D341Med (cell line): ENCODE measurements around the gene PDLIM1.

Experiments
- DNase-seq: peaks from one replicate; pipeline ENCODE4 v3.0.0; 2012; ENCODE audit warnings: low spot score

The PDLIM1 gene, protein sequence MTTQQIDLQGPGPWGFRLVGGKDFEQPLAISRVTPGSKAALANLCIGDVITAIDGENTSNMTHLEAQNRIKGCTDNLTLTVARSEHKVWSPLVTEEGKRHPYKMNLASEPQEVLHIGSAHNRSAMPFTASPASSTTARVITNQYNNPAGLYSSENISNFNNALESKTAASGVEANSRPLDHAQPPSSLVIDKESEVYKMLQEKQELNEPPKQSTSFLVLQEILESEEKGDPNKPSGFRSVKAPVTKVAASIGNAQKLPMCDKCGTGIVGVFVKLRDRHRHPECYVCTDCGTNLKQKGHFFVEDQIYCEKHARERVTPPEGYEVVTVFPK

GRCh38 chr10:95290461-95291364, at the start of gene PDLIM1:
Gene PDLIM1, minus strand, starts transcription at chr10:95291003. Its CDS starts 88 bp downstream, at chr10:95290915.
- peak; percentile 86 for DNase-seq

GRCh38 chr10:95339863-95340262, 49.1 kb upstream of the PDLIM1 start:
- no peak for DNase-seq

DNA sequence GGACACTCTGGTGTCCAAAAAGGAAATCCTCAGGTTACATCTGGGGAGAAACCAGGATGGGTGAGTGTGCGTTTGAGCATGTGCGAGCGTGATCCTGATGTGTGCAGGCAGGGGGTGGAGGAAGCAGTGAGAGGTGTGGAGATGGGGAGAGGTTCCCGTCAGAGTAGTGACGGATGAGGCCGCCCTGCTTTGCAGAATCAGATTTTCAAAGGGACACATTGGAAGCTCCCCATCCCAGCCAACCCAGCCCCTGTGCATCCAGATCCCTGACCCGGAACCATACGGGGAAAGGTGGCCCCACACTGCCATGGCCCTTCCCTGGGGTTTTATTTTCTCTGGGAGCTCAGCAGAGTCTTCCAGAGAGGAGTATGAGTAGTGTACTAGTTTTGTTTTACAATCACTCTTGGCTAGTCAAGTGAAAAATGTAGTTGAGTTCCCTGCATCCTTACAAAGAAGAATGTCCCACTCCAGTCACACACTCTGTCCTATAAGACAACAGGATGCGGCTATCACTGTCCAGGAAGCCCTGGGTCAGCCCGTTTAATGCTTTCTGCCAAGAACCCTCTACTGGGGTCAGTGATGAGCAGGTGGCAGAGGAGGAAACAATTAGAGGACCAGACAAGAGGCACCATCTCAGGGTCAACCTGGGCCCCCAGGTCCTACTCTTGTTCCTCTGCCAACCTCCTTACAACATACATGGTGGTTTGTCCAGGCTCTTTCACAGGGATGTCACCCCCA, 46.8 kb upstream of the PDLIM1 start:
- no peak for DNase-seq

- DNase-seq = no peak
Observed at GRCh38 chr10:95336702-95337101, 45.9 kb upstream of the PDLIM1 start.

DNA sequence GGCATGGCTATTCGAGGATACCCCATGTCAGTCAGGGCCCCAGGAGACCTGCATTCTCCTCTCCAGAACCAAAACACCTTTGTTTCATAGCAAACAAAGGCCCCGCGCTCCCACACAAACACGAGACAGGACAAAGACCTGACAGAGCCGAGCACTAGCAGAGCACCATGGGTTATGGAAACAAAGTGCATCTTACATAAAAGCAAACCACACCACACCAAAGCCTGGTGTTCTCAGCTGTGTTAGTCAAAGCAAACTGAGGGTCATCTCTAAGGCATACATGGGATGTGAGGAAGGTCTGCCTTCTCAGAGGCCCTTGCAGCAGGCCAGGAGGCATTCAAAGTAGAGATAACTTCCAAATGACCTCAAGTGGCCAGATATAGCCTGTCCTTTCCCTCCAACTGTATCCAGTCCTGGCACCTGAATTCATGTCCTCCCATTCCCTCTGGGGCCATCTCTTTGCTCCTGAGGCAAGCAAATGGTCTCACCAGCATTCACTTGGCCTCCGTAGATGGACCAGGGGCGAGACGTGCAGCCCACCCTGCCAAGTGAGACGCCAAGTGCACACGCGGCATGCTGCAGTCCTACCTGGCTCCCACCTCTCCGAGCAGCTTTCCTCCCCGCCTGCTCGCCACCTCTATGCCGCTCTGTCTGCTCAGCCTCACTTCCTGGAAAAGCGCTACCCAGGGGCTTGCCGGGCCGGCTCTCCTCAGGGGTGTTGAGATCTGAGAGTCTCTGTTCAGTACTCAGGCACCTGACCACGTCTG, 45.3 kb upstream of the PDLIM1 start:
- no peak for DNase-seq

DNA sequence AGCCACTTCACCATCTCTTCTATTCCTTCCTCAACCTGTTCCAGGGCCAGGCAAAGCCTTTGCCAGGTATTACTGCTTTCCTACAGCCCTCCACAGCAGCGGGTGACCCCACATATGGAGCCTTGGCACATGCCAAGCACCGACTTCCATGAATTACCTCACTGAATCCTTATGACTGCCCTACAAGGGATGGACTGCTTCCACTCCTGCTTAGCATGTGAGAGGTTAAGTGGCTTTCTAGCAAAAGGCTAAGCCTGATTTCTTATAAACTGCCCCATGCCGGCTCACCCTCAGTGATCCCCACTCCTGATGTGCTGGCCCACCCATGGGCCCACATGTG, 44.0 kb upstream of the PDLIM1 start:
- DNase-seq = no peak

- DNase-seq = no peak
Observed at GRCh38 chr10:95333997-95334804, 43.4 kb upstream of the PDLIM1 start.

DNA sequence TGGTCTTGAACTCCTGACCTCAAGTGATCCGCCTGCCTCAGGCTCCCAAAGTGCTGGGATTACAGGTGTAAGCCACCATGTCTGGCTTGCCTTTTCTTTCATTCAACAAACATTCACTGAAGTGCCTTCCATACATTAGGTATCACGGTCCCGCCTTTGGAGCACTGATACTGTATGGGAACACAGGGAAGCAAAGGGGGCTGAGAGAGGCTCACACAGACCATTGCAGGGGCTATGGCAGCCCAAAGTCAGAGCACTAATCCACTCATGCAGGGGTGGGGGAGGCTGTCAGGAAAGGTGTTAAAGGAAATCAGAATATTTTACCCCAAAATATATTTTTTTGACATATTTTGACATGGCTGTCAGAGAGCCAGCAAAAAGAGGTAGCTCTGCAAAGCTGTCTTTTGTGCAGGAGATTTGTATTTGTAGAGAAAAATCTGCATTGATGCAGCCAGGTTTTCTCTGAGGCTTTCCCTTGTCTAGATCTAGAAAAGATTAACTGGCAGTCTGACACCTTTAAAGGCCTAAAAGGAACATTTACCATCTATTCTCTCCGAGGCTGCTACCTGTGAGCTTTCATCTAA, 42.0 kb upstream of the PDLIM1 start:
- DNase-seq = no peak

- DNase-seq = no peak
Observed at GRCh38 chr10:95331596-95332130, 40.9 kb upstream of the PDLIM1 start.

DNA sequence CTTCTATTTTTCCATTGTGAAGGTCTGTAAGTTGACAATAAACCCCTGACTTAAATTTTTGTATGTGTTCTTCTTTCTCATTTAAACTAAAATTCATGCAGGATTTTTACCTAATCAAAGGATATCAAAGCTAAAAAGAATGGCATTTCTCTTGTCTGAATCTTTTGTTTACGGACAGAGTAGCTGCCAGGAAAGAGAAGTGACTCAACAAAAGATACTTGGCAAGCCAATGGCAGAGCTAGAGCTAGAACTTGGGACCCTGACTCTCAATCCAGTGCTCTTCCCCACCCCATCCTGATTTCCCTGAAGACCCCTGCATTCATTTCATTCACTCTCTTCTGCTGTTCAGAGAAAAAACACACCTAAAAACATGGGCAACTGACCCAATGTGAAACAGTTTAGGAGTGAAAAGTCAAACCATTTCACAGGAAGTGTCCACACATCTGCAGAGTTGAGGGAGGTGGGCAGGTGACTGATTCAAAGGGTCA, 40.2 kb upstream of the PDLIM1 start:
- no peak for DNase-seq

GRCh38 chr10:95329296-95329695, 38.5 kb upstream of the PDLIM1 start:
- no peak for DNase-seq

- DNase-seq = no peak
Observed at GRCh38 chr10:95328013-95328412, 37.2 kb upstream of the PDLIM1 start.

DNA sequence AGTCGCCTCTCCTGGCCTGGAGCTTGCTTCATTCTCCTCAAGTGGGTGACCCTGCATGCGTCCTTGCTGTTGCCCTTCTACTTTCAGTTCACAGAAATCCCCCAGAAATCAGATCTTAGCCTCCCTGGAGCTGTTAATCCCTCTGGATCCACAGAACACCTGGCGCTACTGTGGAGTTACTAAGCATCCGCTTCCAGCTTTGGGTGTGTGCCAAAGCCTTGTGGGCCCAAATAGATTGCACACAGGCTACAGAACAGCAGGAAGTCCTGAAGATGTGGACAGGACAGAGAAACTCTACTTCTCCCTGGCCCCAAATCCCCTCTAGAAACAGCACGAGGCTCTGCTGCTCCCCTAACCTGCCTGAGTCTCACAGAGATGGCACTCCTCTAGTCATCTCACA, 36.6 kb upstream of the PDLIM1 start:
- peak; percentile 70 for DNase-seq

DNA sequence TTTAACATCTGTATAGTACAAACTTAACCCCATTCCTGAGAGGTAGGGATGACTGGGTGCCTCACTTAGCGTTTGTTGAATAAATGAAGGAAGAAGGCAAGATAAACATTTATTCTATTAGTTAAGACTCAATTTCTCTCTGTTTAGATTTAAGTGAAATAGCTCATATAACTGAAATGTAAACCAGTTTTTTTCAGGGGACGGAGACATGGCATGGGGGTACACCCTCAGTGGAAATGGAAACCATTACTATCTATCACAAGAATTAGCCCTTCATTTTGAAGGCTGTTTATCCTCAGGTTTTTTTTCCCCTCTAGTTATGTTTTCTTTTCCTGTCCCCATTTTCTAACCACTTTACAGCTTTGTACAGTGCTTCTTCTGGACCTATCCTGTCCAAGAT, 35.6 kb upstream of the PDLIM1 start:
- DNase-seq = no peak

GRCh38 chr10:95325863-95326262, 35.1 kb upstream of the PDLIM1 start:
- no peak for DNase-seq

DNA sequence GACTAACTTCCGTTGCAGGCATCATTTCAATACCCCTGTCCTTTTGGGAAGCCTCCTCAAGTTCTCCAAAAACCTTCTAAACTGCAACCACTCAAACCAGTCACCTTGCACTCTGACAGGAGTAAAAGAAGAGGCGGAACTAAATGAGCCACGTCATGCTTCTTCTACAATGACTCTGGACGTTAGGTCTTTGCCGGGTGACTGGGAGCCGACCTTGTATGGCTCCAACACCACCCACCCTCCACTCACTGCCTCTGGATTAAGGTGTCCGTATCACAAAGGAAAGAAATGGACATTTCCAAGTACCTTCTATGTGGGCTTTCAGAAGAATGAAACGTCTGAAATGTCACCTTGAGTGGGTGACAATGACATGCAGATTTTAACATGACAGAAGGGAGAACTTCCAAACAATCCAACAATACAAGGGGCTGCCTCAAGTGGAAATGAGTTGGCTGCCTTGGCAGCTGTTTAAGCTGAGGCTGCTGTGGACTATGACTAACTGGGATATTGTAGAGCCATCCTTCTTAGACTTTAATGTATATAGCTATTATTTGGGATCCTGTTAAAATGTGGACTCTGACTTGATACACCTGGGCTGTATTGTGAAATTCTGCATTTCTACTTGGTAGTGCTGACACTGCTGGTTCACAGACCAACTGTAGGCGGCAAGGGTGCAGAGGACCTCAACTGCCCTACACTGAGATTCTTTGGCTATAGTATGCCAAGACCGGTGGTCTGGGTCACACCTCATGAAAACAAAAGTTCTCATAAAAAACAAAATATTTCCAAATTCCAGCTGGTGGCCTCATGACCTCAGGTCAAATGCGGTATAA, 33.8 kb upstream of the PDLIM1 start:
- no peak for DNase-seq

- no peak for DNase-seq
Observed at GRCh38 chr10:95321554-95322301, 30.9 kb upstream of the PDLIM1 start.

DNA sequence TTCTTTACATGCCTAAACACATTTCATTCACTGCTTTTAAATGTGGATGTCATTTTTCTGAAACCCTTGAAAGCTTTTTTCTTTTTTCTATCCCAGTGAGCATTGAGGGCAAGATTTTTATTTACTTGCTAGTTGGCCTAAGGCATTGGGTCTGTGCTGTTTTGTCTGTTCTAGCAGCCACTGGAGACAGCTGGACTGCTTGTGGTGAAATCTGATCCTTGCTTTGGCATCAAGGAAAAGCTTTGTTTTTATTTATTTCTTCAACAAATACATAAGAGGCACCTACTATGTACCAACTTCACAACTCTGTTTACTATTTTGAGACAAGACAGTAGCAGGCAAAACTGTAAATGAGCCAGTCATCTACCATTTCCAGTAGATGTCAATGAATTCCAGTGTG, 28.4 kb upstream of the PDLIM1 start:
- no peak for DNase-seq

GRCh38 chr10:95315509-95315908, 24.7 kb upstream of the PDLIM1 start:
- DNase-seq = peak; percentile 75
